ENCODE data around the gene ABHD4.
A peak's percentile ranks its signal among the peaks of the same experiment; 100 is the strongest.
"Not testable (repeated sequence)": the region's sequence is repeated elsewhere in the genome, so short reads cannot be mapped to it uniquely, and the experiment has no call there.

ABHD4 gene

DNA sequence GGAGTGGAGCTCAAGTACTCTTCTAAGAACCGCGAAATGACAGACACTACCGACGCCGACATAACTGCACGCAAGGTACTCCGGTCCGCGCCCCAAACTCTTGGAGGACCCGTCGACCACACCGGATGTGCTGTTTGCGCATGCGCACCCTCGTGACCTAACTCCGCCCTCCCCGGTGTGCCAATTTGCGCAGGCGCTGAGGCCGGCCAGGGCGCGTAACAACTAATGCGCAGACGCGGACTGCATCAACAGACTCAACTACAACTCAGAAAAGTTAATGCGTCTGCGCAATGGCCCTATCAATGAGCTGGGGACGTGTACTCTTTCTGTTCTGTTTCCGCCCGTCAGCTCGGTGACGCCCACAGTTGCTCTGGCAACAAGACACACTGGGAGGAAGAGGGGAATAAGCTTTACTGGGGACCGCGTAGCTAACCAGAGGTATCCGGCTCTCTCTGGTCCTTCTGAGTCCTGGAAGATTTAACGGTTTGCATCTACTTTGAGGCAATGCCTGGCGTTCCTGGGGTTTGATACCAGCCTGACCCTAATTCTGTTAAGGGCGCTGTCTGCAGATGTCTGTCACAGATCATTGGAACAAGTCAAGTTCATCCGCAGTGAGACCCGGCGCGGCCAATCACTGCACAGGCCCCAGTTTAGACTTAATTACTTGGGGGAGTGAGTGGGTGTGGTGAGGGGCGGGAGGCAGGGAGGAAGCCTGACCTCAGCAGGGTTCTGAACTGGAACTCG, 8.8 kb upstream of the ABHD4 start, which contains the start of gene DAD1:
DAD1 (minus strand) TSS at position 129 of the 744 bp plus-strand sequence; CDS start at position 62, 67 bp downstream.
- DNase-seq (ENCODE audit: low read depth), result peak; percentile 97

GRCh38 chr14:22593189-22593588, 4.9 kb upstream of the ABHD4 start:
- no peak for DNase-seq (ENCODE audit: low read depth)

DNA sequence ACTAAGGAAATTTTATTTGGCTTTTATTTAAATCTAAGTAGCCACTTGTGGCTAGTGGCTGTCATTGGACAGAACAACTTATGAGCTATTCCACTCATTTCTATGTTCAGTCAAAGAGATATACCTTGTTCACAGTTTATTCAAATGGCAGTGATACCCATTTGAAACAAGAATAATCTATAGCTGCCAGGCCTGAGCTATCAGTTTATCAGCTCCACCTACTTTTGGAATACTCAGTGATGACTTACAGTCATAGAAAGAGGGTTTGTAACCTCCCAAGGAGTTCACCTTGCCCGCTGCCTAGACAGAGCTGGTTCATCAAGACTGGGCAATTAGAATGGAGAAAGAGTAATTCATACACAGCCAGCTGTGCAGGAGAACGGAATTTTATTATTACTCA, 4.5 kb upstream of the ABHD4 start:
- no peak for DNase-seq (ENCODE audit: low read depth)

GRCh38 chr14:22594156-22594716, 3.9 kb upstream of the ABHD4 start:
- DNase-seq (ENCODE audit: low read depth), result no peak

- DNase-seq (ENCODE audit: low read depth), result no peak
Observed at GRCh38 chr14:22596354-22596879, 1.7 kb upstream of the ABHD4 start.

GRCh38 chr14:22597265-22597664, 835 bp upstream of the ABHD4 start:
- no peak for DNase-seq (ENCODE audit: low read depth)

- no peak for DNase-seq (ENCODE audit: low read depth)
Observed at GRCh38 chr14:22597771-22598098, 365 bp upstream of the ABHD4 start.

- DNase-seq (ENCODE audit: low read depth), result no peak
Observed at GRCh38 chr14:22598896-22599244, 770 bp downstream of the ABHD4 start.

DNA sequence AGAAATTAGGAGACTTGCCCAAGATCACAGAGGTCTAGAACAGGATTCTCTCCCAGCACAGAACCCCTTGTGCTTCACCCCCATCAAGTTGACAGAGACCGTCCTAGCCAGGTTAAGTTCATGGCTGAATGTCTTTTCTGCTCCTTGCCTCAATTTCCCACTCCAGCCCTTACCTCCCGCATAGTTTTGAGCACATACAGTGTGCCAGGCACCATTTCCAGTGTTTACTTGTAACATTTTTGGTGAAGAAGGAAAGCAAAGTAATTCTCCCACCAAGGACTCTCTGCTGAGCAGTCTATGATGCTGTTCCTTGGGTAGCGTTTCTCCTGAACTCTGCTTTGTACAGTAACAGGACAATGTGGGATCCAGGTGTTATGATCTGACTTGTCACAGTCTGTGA, 1.2 kb downstream of the ABHD4 start:
- DNase-seq (ENCODE audit: low read depth), result no peak

GRCh38 chr14:22600027-22600426, 1.9 kb downstream of the ABHD4 start:
- DNase-seq (ENCODE audit: low read depth), result no peak

GRCh38 chr14:22601456-22601855, 3.4 kb downstream of the ABHD4 start:
- DNase-seq (ENCODE audit: low read depth), result no peak

DNA sequence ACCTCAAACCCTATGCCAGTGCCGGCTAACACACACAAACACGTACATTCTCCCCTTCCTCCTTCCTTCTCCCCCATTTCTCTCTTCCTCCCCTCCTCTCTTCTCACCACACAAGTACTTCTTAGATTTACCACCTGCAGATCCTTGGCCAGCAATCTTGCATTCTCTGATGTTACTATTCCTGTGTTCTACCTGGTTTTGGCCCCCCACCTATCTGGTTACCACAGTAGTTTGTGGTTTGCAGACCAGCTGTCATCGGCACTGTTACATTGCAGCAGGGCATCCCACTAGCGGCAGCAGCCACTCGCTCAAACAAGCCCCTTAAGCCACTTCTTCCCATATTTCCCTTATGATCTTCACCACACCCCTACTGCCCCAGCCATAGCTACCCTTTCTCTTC, 3.9 kb downstream of the ABHD4 start:
- DNase-seq (ENCODE audit: low read depth), result peak; percentile 22

- DNase-seq (ENCODE audit: low read depth), result no peak
Observed at GRCh38 chr14:22602862-22603261, 4.8 kb downstream of the ABHD4 start.

GRCh38 chr14:22606380-22606779, 8.3 kb downstream of the ABHD4 start:
- no peak for DNase-seq (ENCODE audit: low read depth)

- no peak for DNase-seq (ENCODE audit: low read depth)
Observed at GRCh38 chr14:22607291-22607690, 9.2 kb downstream of the ABHD4 start.

- no peak for DNase-seq (ENCODE audit: low read depth)
Observed at GRCh38 chr14:22610931-22611330, 12.8 kb downstream of the ABHD4 start.

DNA sequence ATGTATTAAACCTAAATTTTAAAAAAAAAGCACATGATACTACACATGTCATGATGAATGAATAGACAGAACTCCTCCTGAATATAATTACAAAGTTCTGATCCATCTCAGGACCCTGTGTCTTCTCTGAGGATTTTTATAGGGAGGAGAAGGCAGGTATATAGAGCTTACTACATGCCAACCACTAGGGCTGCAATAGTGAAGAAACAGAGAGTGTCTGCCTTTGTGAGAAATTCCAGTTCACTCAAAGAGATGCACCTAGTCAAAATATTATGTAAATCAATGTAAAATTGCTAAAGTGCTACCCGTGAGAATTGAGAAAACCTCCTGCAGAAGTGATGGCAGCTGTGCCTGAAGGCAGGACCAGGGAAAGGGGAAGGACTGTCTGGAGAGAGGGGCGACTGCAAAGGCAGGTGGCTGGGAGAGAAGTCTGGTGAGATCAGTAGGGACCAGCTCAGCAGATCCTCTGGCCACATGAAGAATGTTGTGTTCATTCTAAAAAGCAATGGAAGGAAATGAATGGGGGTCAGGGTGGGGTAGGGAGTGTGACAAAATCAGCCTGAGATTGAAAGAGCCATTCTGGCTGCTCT, 15.1 kb downstream of the ABHD4 start:
- DNase-seq (ENCODE audit: low read depth), result no peak

GRCh38 chr14:22613736-22614239, 15.7 kb downstream of the ABHD4 start:
- DNase-seq (ENCODE audit: low read depth), result no peak

- DNase-seq (ENCODE audit: low read depth), result no peak
Observed at GRCh38 chr14:22614240-22614799, 16.2 kb downstream of the ABHD4 start.

- not testable (repeated sequence) for DNase-seq (ENCODE audit: low read depth)
Observed at GRCh38 chr14:22615765-22616164, 17.7 kb downstream of the ABHD4 start.

DNA sequence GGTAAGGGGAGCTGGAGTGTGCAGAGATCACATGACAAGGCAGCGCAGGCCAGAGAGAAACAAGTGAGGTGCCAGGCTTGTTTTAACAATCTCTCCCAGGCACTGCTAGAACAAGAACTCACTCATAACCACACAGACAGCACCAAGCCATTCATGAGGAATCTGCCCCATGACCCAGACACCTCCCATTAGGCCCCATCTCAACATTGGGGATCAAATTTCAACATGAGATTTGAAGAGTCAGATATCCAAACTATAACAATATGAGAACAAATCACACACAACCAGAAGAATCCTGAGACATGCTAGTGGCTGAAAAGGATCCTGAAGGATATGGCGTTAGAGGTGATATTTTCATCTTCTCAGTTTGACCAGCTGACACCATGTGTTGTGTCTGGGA, 24.2 kb downstream of the ABHD4 start:
- no peak for DNase-seq (ENCODE audit: low read depth)

GRCh38 chr14:22623047-22623446, 24.9 kb downstream of the ABHD4 start:
- no peak for DNase-seq (ENCODE audit: low read depth)

DNA sequence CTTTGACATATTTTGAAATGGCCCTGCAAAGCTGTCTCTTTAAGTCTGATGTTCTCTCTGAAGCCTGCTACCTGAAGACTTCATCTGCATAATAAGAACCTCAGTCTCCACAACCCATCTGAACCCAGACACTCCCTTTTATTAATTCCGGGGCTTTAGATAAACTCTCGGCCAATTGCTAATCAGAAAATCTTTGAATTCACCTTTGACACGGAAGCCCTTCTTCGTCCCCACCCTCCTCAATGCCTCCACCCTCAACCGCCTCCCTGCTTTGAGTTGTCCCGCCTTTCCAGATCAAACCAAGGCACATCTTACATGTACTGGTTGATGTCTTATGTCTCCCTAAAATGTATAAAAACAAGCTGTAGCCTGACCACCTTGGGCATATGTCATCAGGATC, 28.5 kb downstream of the ABHD4 start:
- DNase-seq (ENCODE audit: low read depth), result no peak

Measured in CMK (cell line).